HG03342 (cell line): ENCODE data around the gene CPNE9.

Experiments
- ATAC-seq: cut with Tn5 transposase; IDR thresholded peaks from one replicate; pipeline ENCODE4 v1.9.1; 2021; ENCODE audit warnings: mild to moderate bottlenecking, moderate library complexity; ENCODE audit not compliant: unreplicated experiment

CPNE9 gene

DNA sequence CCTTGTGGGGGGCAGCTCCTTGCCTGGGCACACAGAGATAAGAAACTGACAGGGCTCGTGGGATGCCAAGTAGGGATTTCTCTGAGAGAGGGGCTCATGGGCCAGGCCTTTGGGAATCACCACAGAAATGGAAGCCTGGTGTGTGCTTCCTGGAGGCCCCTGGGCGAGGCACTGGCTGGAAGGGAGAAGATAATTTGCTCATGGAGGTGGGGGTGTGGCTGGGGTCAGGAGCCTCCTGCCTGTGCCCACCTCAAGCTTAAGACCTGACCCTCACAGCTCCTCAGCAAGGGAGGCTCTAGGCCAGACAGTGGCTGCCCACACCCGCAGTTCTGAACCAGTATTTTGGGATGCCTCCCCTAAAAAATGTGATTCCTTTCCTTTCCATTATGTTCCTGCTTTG lies 16.9 kb upstream of the CPNE9 start:
- ATAC-seq = no peak

DNA sequence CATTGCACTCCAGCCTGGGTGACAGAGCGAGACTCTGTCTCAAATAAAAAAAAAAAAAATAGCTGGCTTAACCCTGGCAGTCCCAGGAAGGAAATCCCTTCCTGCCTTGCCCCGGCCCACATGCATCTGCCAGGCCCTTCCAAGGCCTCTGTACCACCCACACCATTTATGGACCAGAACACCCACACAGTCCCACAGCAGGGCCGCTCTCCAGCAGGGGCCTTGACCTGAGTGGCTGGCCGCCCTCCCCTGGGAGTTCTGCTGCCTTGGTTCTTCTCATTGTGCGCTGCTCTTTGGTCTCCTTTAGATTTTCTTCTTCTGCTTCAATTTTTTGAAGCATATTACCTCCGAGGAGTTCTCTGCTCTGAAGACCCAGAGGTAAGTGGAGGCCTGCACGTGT lies 16.1 kb upstream of the CPNE9 start:
- ATAC-seq = no peak

DNA sequence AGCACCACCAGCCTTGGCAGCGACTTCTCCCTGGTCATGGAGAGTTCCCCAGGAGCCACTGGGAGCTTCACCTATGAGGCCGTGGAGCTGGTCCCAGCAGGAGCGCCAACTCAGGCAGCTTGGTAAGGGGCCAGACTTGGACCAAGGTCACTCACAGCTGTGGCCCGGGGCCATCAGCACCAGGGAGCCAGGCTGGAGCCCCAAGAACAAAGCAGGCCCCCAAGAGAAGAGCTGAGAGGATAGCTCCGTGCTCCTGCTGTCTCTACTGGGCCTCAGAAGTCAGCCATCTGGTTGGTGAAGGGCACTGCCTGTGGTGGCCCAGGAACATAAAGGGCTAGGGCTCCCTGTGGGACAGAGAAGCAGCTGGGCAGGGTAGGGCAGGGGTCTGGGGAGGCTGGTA lies 14.7 kb upstream of the CPNE9 start:
- ATAC-seq = no peak

DNA sequence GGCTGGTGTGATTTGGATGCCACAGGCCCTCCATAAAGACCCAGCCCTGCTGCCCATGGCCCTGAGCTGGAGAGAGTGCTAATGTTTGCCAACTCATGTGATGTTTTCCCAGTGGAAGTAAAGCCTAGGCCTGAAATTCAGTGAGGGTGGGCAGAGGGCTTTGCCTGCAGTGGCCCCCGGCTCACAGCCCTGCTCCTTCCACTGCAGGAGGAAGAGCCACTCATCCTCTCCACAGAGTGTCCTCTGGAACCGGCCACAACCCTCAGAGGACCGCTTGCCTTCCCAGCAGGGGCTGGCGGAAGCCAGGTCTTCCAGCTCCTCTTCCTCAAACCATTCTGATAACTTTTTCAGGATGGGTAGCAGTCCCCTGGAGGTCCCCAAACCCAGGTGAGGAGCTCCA lies 13.9 kb upstream of the CPNE9 start:
- no peak for ATAC-seq

DNA sequence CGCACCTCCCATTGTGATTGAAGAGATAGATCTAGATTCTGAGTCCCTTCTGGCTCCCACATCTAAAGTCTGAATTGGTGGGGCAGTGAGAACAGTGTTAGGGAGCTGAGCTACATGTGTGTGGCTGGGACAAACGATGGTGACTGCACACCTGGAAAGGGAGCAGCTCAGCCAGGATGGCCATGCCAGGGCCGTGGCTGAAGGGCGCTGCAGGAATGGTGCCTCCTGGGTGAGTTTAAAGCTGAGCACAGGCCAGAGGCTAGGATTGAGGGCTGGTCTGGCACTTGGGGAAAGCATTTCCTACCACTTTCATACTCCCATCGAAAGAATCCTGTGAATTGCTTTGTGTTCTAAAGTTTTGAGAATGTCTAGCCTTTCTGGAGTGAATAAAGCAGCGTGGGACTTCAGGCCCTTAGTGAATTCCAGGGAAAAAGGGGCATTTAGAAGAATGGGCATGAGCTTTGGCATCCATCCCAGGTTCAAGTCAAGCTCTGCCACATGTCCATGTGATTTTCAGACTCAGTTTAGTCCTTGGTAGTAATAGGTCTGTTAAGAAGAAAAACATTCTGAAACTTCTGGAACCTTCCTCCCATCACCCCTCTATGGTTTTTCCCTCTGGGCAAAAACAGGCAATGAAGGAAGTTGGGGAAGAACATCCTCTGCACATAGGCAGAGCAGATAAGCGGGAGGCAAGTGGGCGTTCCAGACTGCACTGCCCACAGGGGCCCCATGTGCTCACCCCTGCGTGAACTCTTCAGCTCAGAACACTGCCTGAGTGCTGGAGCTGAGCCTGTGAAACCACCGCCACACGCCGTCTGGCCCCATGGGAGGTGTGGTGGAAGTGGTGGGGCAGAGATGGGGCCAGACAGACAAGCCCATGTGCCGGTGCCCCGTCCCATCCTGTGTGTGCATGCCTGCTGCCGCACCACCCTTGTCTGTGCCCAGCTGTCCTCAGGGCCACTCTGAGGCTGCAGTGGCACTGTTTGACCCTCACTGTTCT lies 12.9 kb upstream of the CPNE9 start:
- peak; percentile 98 for ATAC-seq

DNA sequence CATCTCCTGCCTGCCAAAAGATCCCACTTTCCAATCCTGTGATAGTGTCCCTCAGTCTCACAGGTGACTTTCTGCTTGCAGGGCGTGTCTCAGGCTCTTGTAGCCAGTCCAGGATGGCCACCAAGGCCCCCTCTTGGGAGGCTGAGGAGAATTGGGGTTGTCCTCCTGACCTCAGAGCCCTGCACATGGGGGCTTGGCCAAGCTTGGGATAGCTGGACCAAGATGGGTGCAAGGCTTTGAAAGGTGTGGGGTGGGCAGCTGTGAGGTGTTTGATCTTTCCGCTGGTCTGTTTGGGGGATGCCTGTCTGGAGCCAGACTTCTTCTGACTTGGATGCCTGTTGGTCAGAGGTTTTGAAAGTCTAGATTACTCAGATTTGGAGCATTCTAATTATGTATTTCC lies 12.0 kb upstream of the CPNE9 start:
- ATAC-seq = no peak

DNA sequence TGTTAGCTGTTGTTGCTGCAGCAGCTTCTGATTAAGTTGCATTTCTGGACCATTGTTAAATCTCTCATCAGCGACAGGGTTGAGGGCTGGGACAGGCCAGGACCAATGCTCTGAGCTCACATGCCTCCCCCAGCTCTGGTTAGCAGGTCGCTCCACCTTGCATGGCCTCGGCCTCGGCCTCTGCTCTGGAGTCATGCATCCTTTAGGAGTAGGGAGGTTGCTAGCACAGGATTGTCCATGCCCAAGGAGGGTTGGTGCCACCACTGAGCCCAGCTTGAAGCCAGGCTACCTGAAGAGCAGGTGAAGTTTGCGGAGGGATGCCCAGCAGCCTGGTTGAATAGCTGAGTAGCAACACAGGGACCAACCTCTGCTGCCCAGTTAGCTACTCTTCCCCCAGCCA lies 11.2 kb upstream of the CPNE9 start:
- ATAC-seq = no peak

DNA sequence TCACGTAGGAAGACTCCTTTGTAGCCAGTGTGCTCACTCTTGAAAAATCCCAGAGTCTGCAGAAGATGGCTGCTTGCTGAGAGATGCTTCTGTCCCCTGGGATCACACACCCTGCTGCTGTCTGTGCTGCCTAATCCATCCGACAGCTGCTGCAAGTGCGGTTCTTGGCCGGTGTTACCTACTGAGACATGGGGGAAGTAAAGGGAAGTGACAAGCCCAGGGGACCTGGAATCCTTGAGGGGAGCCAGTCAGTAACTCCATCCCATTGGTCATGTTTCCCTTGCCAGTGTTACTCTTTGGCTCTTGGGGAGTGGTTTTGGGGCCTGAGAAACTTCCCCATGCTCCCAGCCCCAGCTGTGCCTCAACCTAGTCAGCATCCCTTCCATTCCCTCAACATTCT lies 8.3 kb upstream of the CPNE9 start:
- no peak for ATAC-seq

DNA sequence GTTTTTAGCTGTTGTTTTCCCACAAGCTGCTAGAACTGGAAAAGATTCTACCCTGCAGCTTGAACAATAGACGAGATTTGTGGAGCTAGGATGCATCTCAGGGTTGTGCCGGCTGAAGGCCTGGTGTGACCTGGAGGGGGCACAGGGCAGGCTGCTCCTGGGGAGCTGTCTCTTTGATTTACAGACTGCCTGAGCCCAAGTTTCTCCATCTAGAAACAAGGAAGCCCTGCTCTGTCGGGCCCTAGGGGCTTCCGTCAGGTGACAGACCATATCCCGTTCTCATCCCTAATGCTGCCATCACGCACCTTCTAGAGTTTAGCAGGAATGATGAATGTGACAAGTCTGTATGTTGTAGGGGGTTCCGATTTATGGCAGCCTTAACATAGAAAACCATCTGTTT lies 7.9 kb upstream of the CPNE9 start:
- ATAC-seq = no peak

DNA sequence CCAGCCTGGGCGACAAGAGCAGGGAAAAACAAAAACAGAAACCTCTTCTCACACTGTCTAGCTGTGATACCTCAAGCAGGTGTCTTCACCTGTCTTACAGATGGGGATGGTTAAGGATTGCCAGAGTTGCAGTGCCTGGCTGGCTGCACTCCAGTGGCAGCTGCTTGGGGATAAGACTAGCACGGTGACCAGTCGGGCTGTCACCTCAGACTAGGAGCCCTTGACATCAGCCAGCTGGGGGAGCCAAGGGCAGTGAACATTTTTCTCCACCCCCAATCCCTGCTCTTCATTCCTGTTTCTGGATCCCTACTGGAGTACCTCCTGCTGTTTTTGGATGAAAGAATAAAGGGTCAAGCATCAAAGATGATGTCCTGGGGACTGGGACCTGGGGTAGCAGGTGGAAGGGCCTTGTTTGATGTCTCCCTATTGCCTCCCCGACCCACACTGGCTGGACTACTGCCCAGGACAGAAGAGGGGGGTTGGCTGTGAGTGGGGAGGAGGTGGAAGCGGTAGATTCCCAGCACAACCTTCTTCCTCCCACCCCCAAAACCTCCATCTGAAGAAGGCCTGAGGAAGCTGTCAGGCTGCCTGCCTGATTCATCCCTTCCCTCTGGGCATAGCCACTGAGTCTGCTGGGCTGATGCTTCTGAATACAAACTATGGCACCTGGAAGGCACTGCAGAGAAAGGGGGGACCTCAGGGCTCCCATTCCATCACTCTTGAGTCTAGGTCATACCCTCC lies 7.0 kb upstream of the CPNE9 start:
- ATAC-seq = no peak

DNA sequence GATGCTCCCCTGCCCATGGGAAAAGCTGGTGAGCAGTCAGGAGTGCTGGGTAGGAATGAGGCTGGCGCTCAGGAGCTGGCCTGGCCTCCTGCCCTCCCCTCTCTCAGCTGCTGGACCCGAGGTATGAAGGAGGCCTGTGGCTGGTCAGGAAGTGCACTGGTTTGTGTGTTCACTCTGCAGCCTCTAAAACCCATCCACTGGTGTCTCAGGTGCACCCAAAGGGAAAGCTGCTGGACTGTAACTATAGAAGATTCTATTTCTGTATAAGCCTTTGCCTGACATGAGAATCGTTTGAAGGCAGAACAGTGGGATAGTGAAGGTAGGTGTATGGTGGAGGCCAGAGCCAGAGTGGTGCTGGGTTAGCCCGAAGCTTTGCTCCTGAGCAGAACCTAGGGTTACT lies 5.7 kb upstream of the CPNE9 start:
- ATAC-seq = no peak

DNA sequence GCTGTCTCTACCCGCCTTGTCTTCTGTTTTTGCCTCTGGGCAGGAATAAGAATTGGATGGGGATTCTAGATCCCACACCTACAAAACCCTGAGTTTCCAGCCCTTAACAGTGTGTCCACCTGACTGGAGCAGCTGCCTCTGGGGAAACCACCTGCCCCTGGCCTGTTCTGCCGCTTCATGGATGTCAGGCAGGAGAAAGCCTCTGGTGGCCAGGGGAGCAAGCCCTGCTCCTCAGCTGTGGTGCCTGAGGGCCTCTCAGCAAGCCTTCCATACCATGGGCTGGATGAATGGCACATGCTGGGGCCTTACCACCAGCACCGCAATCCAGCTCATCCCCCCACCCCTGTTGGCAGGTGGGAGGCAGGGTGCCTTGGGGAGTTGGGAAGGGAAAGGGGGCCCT lies 5.3 kb upstream of the CPNE9 start:
- no peak for ATAC-seq

DNA sequence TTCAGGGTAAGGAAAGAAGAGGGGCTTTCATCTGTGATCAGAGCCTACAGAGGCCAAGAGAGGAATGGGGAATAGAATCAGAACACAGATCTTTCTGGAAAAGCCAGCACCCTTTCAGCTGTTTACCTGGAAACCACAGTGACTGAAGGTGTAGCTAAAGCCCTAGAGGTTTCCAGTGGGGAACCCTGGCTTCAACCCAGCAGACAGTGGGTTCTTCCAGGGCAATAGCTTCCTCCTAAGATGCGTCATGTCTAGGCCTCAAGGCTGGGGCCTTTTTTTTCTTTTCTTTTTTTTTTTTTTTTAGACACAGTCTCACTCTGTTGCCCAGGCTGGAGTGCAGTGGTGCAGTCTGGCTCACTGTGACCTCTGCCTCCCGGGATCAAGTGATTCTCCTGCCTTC lies 3.1 kb upstream of the CPNE9 start:
- ATAC-seq = no peak

DNA sequence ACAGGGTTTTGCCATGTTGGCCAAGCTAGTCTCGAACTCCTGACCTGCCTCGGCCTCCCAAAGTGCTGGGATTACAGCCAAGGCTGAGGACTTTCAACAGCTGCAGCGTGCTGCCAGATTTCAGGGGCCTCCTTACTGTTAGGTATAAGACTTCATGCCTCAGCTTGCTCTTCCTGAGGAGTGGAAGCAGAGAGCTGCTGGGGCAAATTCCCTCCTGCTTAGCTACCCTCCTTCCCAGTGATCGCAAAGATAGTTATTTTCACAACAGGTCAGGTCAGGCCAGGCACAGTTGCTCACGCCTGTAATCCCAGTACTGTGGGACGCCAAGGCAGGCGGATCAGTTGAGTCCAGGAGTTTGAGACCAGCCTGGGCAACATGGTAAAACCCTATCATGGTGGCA lies 2.6 kb upstream of the CPNE9 start:
- no peak for ATAC-seq

DNA sequence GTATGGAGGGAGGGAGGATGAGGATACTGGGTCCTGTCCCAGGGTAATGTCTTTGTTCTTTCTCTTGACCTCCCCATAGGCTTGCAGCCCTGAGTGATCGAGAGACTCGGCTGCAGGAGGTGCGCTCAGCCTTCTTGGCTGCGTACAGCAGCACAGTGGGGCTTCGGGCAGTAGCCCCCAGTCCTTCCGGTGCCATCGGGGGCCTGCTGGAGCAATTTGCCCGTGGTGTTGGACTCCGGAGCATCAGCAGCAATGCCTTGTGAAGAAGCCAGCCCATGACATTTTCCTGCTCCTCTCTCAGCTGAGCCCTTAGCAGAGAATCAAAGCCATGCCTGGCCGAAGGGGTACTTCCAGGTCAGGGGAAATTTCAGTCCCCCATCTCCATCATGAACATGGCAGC lies 1.9 kb upstream of the CPNE9 start:
- ATAC-seq = no peak

DNA sequence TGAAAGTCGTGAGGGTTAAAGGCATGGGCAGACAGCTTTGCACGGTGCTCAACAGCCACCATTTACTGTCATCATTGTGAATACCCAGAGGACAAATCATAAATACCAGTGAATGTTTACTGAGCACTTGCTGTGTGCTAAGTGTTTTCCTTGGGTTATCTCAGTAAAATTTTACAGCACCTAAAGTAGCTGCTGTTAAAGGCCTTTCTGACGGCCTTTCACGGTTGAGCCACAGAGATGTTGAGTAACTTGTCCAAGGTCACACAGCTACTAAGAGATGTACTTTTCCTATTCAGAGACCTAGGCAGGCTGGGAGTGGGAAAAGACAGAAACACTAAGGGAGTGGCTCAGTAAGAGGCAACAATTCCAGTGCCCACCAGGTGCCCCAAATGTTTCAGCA lies 393 bp upstream of the CPNE9 start:
- ATAC-seq = no peak

DNA sequence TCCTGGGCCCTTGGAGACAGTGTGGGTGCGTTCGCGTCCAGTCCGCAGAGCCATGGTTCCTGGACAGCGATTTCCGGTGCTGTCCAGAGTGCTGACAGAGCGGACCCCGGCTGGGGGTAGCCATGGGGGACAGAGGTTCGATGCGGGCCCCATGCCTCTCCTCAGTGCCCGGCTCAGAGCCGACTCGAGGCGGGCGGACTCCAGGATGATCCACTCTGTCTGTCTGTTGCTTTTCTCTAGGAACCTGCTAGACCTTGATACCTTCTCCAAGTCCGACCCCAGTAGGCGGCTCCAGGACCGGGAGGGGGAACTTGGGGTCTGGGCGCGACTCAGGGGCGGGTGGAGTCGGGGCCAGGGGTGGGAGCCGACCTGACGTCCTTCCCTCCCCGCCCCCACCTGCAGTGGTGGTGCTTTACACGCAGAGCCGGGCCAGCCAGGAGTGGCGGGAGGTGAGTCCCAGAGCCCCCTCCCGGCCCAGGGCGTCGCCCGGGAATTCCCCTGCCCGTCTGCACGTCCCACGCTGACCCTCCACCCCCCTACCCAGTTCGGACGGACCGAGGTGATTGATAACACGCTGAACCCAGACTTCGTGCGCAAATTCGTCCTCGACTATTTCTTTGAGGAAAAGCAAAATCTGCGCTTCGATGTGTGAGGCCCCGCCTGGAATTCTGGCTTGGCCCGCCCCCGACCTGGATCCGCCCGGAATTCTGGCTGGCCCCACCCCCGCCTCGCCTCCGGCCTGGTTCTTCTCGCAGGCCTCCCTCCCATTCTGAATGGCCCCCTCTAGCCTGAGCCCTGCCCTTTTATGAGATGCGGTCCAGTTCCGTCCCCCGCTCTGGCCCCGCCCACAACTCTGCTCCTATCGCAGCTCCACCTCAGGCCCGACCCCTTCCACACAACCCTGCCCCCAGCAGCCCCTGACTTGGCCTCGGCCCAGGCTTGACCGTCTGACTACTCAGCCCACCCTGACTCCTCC lies 1.0 kb downstream of the CPNE9 start:
- ATAC-seq = no peak

DNA sequence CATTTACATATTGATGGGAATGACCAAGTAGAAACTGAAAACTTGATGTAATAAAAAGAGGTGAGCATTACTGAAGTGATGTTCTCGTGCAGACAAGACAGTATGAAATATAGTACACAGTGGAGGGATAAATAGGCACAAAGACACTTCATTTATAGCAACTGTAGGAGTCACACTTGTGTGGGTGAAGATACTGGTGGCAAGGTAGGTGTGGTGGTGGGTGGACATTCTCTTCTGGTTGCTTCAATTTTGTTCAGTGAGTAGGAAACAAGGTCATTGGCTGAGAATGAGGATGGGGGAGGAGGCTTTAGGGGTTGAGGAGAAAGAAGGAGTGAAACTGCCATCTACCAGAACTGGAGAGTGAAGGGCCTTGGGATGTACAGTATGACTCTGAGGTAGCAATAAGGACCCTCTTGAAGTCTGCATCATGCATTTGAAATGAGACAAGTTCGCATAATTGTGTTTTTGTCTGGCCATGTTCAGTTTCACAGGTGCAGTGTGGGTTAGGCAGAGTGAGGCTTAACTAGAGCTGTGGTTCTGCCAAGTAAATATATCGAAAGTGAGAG lies 6.6 kb downstream of the CPNE9 start:
- no peak for ATAC-seq

DNA sequence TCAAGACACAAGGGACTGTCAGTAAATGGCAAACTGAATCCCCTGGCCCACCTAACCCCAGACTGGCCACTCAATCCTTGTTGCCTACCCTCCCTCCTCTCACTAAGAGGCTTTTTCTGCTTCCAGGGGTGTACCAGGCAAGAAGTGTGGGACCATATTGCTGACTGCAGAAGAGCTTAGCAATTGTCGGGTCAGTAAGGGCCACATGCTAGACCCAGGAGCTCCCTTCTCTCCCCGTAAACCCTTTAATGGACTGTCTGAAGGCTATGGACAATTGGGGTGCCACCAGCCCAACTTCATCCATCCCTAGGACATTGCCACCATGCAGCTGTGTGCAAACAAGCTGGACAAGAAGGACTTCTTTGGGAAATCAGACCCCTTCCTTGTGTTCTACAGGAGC lies 8.8 kb downstream of the CPNE9 start:
- ATAC-seq = no peak

DNA sequence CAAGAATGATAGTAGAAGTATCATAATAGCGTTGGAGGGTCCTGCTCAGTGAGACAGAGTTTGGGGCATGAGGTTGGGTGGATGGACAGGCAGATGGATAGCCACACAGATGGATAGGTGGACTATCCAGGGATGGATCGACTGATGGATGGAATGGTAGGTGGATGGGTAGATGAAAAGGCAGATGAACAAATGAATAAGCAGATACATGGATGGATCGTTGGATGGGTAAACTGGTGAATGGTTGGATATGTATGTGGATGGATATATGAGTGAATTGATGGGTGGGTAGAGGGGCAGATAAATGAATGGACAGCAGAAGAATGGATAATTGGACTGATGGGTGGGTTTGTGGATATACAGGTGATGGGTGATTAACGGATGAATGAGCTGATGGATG lies 9.5 kb downstream of the CPNE9 start:
- ATAC-seq = no peak

DNA sequence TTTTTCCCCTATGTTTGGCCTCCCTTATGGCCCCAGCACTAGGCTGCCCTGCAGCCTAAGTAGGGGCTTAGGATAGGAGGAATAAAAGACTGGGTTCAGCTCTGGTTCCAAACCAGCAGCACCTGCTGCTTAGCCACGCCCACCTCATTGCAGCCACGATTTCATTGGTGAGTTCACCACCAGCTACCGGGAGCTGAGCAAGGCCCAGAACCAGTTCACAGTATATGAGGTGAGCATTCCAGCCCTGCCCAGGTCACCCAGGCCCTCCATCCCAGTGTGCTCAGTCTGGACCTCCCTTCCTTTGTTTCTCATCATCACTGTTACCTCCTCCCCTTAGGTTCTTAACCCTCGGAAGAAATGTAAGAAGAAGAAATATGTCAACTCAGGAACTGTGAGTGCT lies 11.5 kb downstream of the CPNE9 start:
- no peak for ATAC-seq
